Panc1 (cell line): ENCODE results near the gene TXNDC2. TPM values are rescaled to one million over a fixed set of nuclear protein-coding genes. Genes with fewer than 3 reads are reported as not detected.

Source experiments
- ATAC-seq: fragments of 200-7000 bp; cut with Tn5 transposase; 2 replicates; pipeline ENCODE4 v1.9.1; 2020; ENCODE audit warnings: mild to moderate bottlenecking, moderate library complexity
- BruUV-seq: library from RNA; stranded (reverse); fragments of 400-500 nt; replicated peaks from 2 replicates; lab custom pipeline; 2021; lab: Mats Ljungman, UMichigan
- CTCF ChIA-PET: fragments of 300-600 bp; sonication (Branson Sonifier 250); formaldehyde crosslinking; loops from one replicate; lab custom pipeline; 2022; ENCODE audit warnings: antibody characterized with exemption; lab: Charles Lee
- POLR2A ChIA-PET: fragments of 300-600 bp; sonication (Branson Sonifier 250); formaldehyde crosslinking; loops from one replicate; lab custom pipeline; 2022; ENCODE audit warnings: antibody characterized with exemption; lab: Charles Lee
- DNase-seq: peaks from one replicate; pipeline ENCODE4 v3.0.0-alpha.2; 2010; ENCODE audit warnings: low read depth, low spot score
- H3K27ac ChIP-seq: 2 replicates; pipeline ENCODE4 v1.5.1; 2011; ENCODE audit warnings: mild to moderate bottlenecking, low read length, inconsistent platforms
- H3K27me3 ChIP-seq: fragments of 200-500 bp; sonication (Bioruptor generic); 2 replicates; pipeline ENCODE4 v1.6.0; 2014; ENCODE audit warnings: low read length, inconsistent platforms; ENCODE audit not compliant: control insufficient read depth, insufficient read depth
- H3K36me3 ChIP-seq: fragments of 200-500 bp; sonication (Bioruptor generic); 2 replicates; pipeline ENCODE4 v1.5.1; 2014; ENCODE audit warnings: inconsistent platforms, mild to moderate bottlenecking, low read length, moderate library complexity; ENCODE audit not compliant: control insufficient read depth, insufficient read depth
- H3K4me1 ChIP-seq: 2 replicates; pipeline ENCODE4 v1.5.1; 2011; ENCODE audit warnings: inconsistent platforms, mild to moderate bottlenecking, low read length, moderate library complexity; ENCODE audit not compliant: control insufficient read depth, insufficient read depth
- H3K4me3 ChIP-seq, 2 experiments: 2 replicates each; pipeline ENCODE4 v1.5.1; 2011 to 2012; ENCODE audit warnings: low read depth in 2 of 2, low read length in 2 of 2, mild to moderate bottlenecking in 2 of 2, inconsistent platforms in 1 of 2, moderate library complexity in 1 of 2
- H3K9me3 ChIP-seq: fragments of 200-500 bp; sonication (Bioruptor generic); 2 replicates; pipeline ENCODE4 v1.5.1; 2014; ENCODE audit warnings: low read depth, mild to moderate bottlenecking, inconsistent platforms, low read length, moderate library complexity; ENCODE audit not compliant: control insufficient read depth, insufficient read depth
- CTCF ChIP-seq: fragments of 450-650 bp; IDR thresholded peaks from 2 replicates; pipeline ENCODE4 v1.5.1; 2017; ENCODE audit warnings: mild to moderate bottlenecking
- POLR2AphosphoS5 ChIP-seq: IDR thresholded peaks from 2 replicates; pipeline ENCODE4 v1.6.1; 2012; ENCODE audit warnings: mild to moderate bottlenecking, low read depth, low read length, moderate library complexity
- REST ChIP-seq, 2 experiments: IDR thresholded peaks; 2 replicates each; pipeline ENCODE4 v1.6.1; 2011 to 2012; ENCODE audit warnings: low read depth in 2 of 2, control low read depth in 1 of 2, low read length in 1 of 2, mild to moderate bottlenecking in 1 of 2, moderate library complexity in 1 of 2; ENCODE audit not compliant: insufficient read depth in 1 of 2
- SIN3A ChIP-seq: IDR thresholded peaks from 2 replicates; pipeline ENCODE4 v1.6.1; 2012; ENCODE audit warnings: low read depth, mild to moderate bottlenecking, low read length, moderate library complexity, borderline replicate concordance; ENCODE audit not compliant: insufficient read depth
- TCF7L2 ChIP-seq: IDR thresholded peaks from 2 replicates; pipeline ENCODE4 v1.6.1; 2011; ENCODE audit warnings: mild to moderate bottlenecking, low read depth, low read length, inconsistent platforms
- in situ Hi-C: cut with HindIII; loops from 2 replicates; pipeline ENCODE4 v1.10.0; 2016; ENCODE audit warnings: low sequenced_read_pairs, low pct_unique_long_range_greater_than_20kb
- intact Hi-C: fragments of 100-400 bp; cut with micrococcal nuclease; formaldehyde crosslinking; loops from one replicate; pipeline ENCODE4 v1.10.0; 2022; ENCODE audit not compliant: unreplicated experiment
- total RNA-seq: library from RNA; stranded (reverse); gene quantifications from one replicate; pipeline ENCODE4 v1.2.1, GENCODE V29; 2021; ENCODE audit not compliant: unreplicated experiment

TXNDC2 gene
- total RNA-seq, 1 experiment from 2014 or later, result 0.90 TPM

- TF ChIP-seq CTCF (no peak), TCF7L2 (no peak), REST (IDR thresholded peaks at IDR 0.05; ENCODE audit: insufficient read depth in 1 of 2, low read depth in 2 of 2, low read length in 1 of 2) (no peak), POLR2AphosphoS5 (no peak), SIN3A (no peak)
- CTCF ChIA-PET, result no interaction called here
- Histone ChIP-seq H3K4me1 (peaks cover 6% of the 10 kb centered on the region), H3K27me3 (no peaks in the 10 kb centered on the region), H3K9me3 (0 out of 2 replicates have a peak, but pooled peaks cover 3% of the 10 kb centered on the region), H3K36me3 (peaks cover 4% of the 10 kb centered on the region; the same call in 1 of the 2 replicates), H3K27ac (no peak overlapping the region), H3K4me3 (no peak overlapping the region)
- no TSS peak for BruUV-seq
- in situ Hi-C loops (no loop called here), intact Hi-C loops (no loop called here)
- no peak for ATAC-seq
- POLR2A ChIA-PET, result interaction anchor here (0.7 kb wide), 1 partner anchor 14 kb away, joined by 3 read pairs; no protein-coding TSS in a partner anchor
- no peak for DNase-seq
Measured at GRCh38 chr18:9849407-9850283, 36.1 kb upstream of the TXNDC2 start.

- no peak for ATAC-seq
- CTCF ChIA-PET, result no interaction called here
- intact Hi-C loops (no loop called here), in situ Hi-C loops (no loop called here)
- peaks cover 12% of the 10 kb centered on the region for H3K4me1 ChIP-seq
- POLR2A ChIA-PET, result interaction anchor here (0.5 kb wide), 1 partner anchor 12 kb away, joined by 4 read pairs; no protein-coding TSS in a partner anchor
- peaks cover 4% of the 10 kb centered on the region; the same call in 1 of the 2 replicates for H3K36me3 ChIP-seq
- DNase-seq, result no peak
- no TSS peak for BruUV-seq
- H3K27me3 ChIP-seq, result no peaks in the 10 kb centered on the region
- H3K4me3 ChIP-seq, result no peak overlapping the region
- H3K27ac ChIP-seq, result no peak overlapping the region
- 0 out of 2 replicates have a peak, but pooled peaks cover 3% of the 10 kb centered on the region for H3K9me3 ChIP-seq
- TF ChIP-seq TCF7L2 (no peak), SIN3A (no peak), CTCF (no peak), POLR2AphosphoS5 (no peak), REST (IDR thresholded peaks at IDR 0.05; ENCODE audit: insufficient read depth in 1 of 2, low read depth in 2 of 2, low read length in 1 of 2) (no peak)
Measured at GRCh38 chr18:9850309-9850708, 35.5 kb upstream of the TXNDC2 start.
